Measurements from ENCODE around the gene CDC20B.

Gene CDC20B, protein sequence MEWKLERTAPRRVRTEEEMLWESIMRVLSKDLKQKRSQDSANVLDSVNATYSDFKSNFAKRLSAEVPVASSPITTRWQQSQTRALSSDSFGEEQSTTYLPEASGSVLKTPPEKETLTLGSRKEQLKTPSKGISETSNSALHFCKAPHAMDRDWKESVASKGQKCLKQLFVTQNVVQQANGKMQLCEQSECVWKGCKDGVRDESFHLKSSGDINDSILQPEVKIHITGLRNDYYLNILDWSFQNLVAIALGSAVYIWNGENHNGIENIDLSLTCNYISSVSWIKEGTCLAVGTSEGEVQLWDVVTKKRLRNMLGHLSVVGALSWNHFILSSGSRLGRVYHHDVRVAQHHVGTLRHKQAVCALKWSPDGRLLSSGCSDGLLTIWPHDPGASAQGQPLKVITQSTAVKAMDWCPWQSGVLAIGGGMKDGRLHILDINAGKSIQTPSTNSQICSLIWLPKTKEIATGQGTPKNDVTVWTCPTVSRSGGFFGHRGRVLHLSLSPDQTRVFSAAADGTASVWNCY

DNA sequence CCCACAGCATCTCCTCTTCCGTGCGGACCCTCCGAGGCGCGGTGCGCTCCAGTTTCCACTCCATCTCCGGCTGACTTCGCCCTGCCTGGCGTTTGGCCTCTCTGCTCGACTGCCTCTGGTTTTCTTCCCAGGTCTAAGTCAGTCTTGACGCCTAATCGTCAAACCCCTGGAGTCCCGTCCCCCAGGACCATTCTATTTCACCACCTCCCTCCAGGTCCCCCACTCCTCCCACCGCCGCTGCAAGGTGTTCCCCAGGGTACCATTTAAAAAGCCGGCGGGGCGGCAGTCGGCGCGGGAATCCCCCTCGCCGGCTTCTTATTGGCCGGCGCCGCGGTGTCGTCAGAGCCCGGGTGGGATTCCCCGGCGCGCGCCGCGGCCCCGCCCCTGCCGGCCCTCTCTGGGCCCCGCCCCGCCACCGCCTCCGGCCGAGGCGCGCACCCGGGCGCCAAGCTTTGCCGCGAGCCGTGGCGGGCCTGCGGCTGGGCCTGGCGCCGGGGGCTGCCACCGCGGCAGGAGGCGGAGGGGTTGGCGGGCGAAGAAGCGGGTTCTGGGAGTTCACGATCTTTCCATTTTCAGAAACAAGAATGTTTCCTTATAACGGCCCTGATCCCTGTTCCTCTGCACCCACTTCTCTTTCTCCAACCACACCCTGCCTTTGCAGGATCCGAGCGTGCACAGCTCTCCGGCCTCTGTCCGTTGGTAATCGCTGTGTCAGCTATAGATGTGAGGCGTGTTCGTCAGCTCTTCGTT lies at the start of gene CDC20B:
TSS of gene CDC20B (minus strand) at position 241 of the 750 bp plus-strand sequence. CDS start at position 64, 177 bp downstream.
- peak; percentile 88 for DNase-seq (ENCODE audit: low spot score)

DNA sequence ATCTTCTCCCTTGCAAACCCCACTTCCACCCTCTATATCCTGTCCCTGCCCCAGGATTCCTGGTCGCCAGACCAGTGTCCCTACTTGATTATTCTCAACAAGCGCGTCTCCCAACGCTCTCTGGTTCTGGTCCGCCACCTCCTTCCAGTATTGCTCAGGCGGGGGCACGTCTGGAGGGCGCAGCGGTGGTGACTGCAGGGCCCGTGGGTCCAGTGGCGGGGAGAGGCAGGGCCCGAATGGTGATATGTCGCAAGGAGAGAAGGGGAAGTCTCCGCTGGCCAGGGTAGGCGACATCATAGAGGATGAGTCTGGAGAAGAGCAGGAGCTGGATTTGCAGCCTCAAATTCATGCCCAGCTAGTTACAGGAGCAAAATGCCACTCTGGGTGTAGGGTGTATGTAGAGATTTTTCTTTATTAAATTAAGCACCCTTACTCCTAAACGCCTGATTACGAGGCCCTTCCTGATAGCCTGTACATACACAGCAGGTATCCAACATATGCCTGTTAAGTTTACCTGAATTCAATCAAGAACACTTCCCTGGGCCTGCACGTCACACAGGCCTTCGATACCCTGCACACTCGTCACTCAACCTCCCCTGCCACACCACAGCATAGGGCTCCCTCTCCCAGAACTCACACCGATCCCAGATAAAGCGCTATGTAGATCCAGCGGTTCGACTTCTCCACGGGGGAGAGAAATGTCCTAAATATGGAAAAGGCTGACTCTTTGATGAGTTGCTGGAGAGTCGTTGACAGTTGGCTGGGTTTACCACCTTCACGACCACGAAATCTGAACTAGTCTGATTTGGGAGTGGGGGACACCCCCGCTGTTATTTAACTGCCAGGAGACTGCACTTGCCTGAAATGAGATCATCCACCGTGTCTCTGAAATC lies 49.4 kb upstream of the CDC20B start:
- DNase-seq (ENCODE audit: low spot score): no peak

DNA sequence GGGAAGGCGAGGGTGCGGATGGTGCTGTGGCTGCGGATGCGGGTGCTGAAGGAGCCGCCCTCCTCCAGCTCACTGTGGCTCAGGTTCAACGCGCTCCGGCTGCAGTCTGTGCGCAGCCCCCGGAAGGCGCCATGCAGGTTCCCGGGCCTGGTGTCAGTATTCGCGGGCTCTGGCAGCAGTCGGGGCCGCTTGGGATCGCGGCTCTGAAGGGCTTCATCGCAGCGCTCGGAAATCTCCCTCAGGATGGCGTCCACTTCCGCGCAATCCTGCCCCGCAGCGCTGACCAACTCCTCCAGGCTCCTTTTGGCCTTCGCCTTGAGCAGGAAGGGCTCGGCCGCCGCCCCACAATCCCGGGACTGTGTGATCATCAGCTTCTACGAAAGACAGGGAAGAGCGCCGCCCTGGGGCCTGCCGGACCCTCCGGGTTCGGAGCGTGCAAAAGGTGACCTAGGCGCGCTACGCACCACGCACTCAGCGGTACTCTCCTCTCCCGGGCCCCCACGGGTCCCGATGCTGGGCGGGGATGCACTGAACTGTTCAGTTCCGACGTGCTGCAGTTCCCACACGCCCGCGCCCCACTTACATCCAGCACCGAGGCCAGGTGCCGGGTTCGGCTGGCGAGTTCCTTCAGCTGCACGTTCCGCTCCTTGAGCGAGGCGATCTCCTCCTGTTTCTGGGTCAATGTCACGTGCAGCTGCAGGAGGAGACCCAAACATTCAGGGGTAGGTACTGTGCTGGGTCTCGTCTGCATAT lies 47.6 kb upstream of the CDC20B start:
- DNase-seq (ENCODE audit: low spot score): no peak

DNA sequence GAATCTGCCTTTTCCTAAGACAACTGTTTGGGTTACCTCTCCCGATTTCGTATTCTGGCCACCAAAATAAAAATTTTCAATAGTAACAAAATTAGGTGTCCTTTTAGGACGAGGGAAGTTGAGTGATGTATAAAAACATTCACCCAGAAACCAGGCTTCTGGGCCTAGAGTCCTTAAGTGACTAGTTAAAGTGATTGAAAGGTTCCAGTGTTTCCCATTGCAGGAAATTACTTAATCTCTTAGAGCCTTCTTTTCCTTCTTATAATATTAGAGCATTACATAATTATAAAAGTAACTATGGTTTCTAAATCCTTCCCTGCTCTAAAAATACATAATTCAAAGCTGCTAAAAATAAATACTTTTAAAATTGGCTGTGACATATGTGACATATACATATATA lies 46.8 kb upstream of the CDC20B start:
- no peak for DNase-seq (ENCODE audit: low spot score)

DNA sequence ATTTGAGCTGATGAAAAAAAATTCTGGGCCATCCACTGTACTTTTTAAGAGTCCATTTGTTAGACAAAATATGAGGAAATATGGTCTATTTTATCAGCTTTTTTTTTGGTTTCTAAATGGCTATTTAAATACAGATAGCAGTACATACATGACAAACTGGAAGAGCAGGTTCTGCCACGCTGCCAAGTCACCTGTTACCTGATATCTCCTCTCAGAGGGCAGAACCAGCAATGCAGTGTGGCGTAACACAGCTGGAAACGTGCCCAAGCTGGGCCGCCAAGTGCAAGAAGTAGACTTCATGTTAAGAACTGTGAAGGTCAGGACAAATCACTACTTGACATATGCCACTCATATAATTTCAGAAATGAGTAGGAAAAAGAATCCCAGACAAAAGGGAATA lies 46.0 kb upstream of the CDC20B start:
- peak; percentile 83 for DNase-seq (ENCODE audit: low spot score)

DNA sequence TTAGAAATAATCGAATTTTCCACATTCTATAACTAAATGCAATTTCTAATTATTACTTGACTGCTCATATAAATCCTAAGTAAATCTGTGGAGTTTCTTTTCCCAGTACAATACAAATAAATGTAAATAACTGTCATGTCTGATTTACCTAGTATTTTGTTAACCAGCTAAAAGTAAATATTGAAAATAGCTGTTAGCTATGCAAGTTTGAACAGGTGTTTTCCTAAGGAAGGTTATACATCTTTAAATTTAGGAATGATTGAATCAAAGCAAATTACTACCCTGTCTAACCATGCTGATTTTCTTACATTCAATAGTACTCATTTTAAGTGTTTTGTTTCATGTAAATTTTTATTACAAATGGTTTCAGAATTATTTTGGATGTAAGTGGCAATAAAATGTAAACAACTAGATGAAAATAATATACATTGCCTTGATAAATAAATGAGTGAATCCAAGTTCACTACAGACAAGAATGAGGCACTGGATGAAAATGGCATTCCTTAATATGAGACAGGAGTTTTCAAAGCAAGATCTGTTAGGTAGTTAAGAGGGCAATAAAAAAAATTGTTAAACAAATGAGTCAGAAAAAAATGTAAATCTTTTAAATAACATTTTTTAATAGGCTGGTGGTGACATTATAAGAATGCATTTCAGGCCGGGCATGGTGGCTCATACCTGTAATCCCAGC lies 38.4 kb upstream of the CDC20B start:
- peak; percentile 23 for DNase-seq (ENCODE audit: low spot score)

DNA sequence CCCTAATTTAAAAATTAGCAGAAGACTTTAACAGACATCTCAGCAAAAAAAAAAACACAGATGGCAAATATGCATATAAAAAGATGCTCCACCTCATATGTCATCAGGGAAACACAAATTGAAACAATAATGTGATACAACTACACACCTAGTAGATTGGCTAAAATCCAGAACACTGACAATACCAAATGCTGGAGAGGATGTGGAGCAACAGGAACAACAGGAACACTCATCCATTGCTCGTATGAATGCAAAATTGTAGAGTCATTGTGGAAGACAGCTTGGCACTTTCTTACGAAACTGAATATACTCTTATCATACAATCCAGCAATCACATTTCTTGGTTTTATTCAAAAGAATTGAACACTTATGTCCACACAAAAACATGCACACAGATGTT lies 32.0 kb upstream of the CDC20B start:
- DNase-seq (ENCODE audit: low spot score): no peak

DNA sequence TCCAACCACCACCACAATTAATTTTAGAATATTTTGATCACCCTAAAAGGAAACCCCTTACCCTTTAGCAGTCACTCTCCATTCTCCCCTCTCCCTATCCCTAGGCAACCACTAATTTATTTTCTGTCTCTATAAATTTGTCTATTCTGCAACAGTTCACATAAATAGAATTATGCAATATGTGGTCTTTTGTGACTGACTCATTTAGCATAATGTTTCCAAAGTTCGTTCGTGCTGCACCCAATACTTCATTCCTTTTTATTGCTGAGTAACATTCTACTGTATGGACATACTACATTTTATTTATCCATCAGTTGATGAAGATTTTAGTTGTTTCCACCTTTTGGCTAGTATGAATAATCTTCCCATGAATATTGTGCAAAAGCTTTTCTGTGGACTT lies 18.2 kb upstream of the CDC20B start:
- DNase-seq (ENCODE audit: low spot score): no peak

DNA sequence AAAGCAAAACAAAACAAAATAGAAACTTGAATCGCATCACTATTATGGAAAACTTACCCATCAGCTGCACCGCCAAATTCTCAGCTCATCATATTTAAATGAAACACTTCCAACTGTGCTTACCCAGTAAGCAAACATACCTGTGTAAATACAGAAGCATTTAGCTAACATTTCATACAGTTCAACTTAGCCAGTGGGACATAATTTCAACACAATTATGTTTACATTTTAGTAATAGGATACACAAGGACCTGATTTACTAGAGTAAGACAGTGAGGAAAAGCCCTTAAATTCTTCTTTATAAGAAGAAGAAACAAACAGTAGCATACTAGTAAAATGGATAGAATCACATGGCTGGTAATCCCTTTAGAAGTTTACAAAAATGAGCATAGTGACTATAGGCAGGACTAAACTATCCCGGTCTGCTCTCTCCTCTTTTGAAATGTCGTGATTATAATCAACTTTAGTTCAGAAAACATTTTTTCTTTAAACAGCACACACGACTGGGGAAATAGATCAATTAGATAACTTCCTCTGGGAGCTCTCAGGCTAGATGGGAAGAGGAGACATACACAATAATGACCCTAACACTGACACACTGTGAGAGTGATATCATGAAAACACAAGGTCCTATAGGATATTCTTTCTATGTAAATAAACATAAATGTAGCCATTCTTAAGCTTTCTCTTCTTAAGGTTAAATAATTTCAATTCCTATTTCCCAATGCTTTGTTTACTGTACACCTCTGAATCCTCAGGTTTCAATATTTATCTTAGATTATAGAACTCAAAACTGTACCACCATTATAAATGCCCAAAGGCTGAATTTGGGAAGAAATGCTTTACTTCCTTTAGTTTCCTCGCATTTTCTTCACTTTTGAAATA lies 15.9 kb upstream of the CDC20B start:
- no peak for DNase-seq (ENCODE audit: low spot score)

DNA sequence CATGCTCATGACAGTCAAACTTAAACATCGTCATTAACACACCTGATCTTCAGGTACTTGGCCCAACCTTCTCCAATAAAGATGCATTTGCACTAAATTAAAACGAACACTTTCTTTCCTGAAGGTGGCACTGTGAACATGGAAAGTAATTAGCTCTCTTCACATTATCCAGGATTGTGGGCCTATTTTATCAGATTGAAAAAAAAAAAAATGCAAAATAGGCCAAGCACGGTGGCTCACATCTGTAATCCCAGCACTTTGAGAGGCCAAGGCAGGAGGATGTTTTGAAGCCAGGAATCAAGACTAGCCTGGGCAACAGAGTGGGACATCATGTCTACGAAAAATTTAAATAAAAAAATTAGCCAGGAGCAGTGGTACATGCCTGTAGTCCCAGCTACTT lies 14.4 kb upstream of the CDC20B start:
- DNase-seq (ENCODE audit: low spot score): peak; percentile 47

DNA sequence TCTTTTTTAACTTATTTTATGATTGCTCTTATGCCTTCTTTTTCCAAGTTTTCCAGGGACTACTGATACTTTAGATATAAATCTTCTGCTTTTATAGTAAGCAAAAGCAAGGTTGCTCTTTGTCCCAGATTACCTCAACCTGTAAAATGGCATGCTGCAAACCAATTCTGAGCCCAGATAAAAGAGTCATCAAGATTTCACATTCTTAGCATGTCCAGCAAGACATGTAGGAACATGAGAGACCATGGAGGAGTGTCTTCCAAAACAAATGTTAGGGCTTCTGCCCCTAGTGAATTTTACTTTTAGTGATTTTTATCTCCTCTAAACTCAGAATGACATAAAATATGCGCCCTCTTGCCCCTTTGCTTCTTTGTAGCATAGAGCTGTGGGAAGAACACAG lies 7.0 kb upstream of the CDC20B start:
- DNase-seq (ENCODE audit: low spot score): no peak

DNA sequence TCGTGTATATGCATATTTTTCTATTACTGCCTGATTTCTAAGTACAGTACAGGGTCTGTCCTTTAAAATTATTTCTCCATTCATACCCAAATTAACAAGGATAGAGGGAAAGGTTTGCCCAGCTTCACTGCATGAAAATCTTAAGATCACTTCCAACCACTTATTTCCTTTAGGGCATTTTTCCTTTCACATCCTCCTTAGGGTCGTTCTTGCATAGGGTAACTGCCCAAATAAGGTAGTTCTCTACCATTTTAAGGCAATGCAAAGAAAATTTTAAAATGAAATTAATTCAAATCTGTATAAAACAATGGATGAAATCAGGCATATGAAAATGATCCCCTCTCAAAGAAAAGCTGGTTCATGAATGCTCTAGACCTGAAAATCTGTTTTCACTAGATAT lies 4.1 kb upstream of the CDC20B start:
- no peak for DNase-seq (ENCODE audit: low spot score)

DNA sequence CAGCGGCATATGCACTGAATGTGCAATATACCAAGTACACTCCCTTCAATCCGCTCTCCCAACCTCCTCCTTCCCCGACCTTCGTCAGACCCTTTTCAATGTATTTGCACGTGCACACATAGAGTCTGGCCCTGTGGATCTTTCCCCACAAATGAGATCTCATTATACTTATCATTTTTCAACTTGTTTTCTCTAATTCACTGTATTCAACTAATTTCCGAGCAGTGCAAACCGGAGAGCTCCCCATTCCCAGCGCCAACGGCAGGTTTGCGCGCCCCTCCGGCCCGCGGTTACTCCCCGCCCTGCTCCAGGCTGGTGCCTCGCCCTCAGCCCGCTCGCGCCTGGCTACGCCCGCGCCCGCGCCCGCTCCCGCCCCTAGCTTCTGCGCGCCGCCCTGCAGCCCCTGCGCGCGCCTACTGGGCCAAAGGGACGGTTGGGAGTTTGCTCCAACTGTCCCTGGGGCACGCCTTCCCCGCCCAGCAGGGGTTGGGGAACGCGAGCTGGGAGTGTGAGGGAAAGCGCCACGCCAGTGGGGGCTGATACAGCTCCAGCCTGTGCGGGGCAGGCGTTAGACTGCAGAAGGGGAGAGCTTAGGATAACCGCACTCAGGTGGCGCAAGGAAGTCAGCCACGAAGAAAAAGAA lies 3.3 kb upstream of the CDC20B start:
- DNase-seq (ENCODE audit: low spot score): peak; percentile 82

DNA sequence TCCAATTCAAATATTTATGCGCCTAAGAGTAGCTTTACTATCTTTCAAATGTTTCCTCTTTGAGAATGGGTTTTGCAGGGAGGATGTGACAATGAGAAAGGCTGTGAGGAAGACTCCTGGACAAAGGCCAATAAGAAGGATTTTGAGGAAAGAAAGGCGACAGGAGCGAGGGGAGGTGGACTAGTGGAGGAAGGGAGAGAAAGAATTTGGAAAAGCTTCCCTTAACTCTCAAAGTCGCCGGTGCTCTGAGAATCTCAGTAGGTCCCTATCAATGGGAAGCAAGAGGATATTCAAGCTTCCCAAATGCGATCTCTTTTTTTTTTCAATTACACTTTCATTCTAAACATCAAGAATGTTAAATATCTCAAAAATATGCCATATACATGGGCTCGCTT lies 2.8 kb upstream of the CDC20B start:
- no peak for DNase-seq (ENCODE audit: low spot score)

DNA sequence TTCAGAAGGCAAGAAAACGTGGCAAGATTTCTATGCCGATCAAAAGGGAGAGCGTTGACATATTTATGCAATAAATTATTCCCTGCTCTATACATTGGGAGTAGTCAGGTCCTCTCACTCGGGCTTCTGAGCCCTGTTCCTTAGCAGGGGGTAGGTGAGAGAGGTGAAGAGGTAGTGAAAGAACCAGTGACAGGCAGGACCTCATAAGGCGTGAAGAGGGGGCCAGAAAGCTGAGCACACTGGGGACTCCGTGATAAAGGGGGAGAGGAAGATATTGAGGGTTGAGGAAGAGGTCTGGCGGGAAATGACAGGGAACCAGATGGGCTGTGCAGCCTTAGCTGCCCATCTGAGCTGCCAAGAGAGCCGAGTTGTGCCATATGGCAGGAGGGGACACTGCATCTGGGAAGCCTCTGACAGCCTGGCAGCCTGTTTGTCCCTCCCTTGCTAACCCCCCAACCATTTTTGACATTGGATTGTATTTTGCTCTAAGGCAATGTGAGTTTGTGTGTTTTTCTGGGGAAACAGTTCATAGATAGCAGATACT lies 782 bp upstream of the CDC20B start:
- DNase-seq (ENCODE audit: low spot score): no peak

DNA sequence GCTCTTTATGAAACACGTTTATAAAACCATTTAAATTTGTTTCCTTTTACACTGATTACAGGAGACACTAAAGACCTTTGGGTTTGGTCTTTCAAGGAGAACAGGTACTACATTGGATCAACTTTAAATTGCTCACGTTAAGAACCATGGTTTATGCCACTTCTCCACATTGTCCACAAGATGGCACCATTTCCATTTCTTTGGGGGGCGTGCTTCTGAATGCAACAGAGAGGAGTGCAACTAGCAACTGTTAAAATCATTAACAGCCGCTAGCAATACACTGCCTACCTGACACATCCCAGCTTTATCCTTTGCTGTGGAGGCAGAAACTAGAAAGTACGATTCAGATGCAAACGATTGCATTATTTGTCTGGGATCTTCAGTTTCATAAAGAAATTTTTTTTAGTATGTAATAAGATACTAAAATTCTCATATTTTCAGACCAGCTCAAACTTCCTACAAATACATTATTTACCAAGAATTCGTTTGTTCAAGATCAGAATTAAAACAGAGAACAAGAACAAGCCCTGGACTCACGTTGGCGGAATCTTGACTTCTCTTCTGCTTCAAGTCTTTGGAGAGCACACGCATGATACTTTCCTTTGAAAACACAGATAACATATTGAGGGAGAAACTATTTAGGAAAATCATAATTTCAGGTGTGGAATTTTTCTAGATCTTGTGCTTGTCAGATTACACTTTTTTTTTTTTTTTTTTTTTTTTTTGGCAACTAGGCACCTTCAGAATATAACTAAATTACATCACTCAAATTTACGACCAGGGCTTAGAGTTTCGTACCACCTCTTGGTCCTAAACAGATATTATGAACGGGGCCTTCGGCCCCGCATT lies 702 bp downstream of the CDC20B start:
- DNase-seq (ENCODE audit: low spot score): peak; percentile 87

DNA sequence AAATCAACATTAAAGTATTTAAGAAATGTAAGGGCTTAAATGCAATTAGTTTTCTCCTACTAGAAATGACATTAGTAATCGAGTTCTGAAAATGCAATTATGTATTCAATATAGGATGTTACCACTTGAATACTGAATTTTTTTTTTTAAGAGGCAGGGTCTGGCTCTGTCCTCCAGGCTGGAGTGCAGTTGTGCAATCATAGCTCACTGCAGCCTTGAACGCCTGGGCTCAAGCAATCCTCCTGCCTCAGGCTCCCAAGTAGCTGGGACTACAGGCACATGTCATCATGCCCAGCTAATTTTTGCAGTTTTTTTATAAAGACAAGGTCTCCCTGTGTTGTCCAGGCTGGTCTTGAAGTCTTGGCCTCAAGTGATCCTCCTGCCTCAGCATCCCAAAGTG lies 1.5 kb downstream of the CDC20B start:
- DNase-seq (ENCODE audit: low spot score): no peak

DNA sequence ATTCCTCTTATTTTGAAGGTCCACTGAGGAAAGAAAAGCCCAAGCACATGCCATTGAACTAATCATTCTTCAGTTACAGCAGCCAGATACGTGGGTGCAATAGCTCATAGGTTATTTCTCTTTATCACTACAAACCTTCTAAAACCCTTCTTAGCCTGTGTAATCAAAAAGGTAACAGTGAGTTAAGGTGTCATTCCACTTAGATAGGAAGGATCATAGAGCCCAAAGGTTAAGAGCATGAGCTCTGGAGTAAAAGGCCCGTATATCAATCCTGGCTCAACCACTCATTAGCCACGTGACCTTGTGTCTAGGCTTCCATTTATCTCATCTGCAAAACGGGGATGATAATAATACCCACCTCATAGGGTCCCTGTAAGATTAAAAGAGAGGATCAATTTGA lies 10.3 kb downstream of the CDC20B start:
- no peak for DNase-seq (ENCODE audit: low spot score)

All from LoVo (cell line).